Endothelial cell of umbilical vein (primary cell): ENCODE measurements around the gene KCNC4. TPM values are rescaled to one million over a fixed set of nuclear protein-coding genes. Genes with fewer than 3 reads are reported as not detected.

Experiments
- BruUV-seq: library from RNA; stranded (reverse); fragments of 400-500 nt; replicated peaks from 2 replicates; lab custom pipeline; 2021; lab: Mats Ljungman, UMichigan
- CTCF ChIA-PET: fragments of 300-600, 350-600 bp; sonication (Branson Sonifier 250); formaldehyde crosslinking; loops from one replicate; lab custom pipeline; 2021; ENCODE audit warnings: antibody characterized with exemption, inconsistent platforms; lab: Charles Lee
- POLR2A ChIA-PET: fragments of 300-600, 350-600 bp; sonication (Branson Sonifier 250); formaldehyde crosslinking; loops from one replicate; lab custom pipeline; 2021; ENCODE audit warnings: antibody characterized with exemption, inconsistent platforms; lab: Charles Lee
- DNase-seq: peaks from one replicate; pipeline ENCODE4 v3.0.0-alpha.2; 2011; ENCODE audit warnings: low read depth, low spot score
- FAIRE-seq: peaks from 2 replicates; lab custom pipeline; 2011; peaks lifted over from hg19 to GRCh38; lab: Jason Lieb, UNC
- H2AFZ ChIP-seq: 2 replicates; pipeline ENCODE4 v1.6.0; 2012; ENCODE audit warnings: low read depth, low read length, control low read depth, inconsistent platforms
- H3K27ac ChIP-seq: 2 replicates; pipeline ENCODE4 v1.5.1; 2011; ENCODE audit warnings: low read depth, mild to moderate bottlenecking, control low read depth, low read length, moderate library complexity; ENCODE audit not compliant: insufficient read depth
- H3K27me3 ChIP-seq, 2 experiments: 2 replicates each; pipeline versions ENCODE4 v1.6.0 to v1.6.1; 2011; ENCODE audit warnings: low read length in 2 of 2, mixed read lengths in 1 of 2; ENCODE audit not compliant: control insufficient read depth in 2 of 2, insufficient read depth in 2 of 2
- H3K36me3 ChIP-seq, 2 experiments: 2 replicates in 1 of 2; 3 replicates in 1 of 2; pipeline ENCODE4 v1.5.1; 2011; ENCODE audit warnings: low read length in 2 of 2, mild to moderate bottlenecking in 1 of 2, moderate library complexity in 1 of 2; ENCODE audit not compliant: control insufficient read depth in 2 of 2, insufficient read depth in 2 of 2; ENCODE audit errors: extremely low read depth in 1 of 2
- H3K4me1 ChIP-seq: 3 replicates; pipeline ENCODE4 v1.5.1; 2011; ENCODE audit warnings: mild to moderate bottlenecking, low read length; ENCODE audit not compliant: control insufficient read depth, insufficient read depth; ENCODE audit errors: extremely low read depth
- H3K4me2 ChIP-seq: 2 replicates; pipeline ENCODE4 v1.6.1; 2011; ENCODE audit warnings: low read length, control low read depth, mixed read lengths; ENCODE audit not compliant: insufficient read depth
- H3K4me3 ChIP-seq, 3 experiments: fragments of 200-600 bp in 1 of 3; sonication (generic), shearing (Covaris generic) in 1 of 3; replicated peaks in 1 of 3; 2 replicates each; pipeline ENCODE4 v1.5.1; 2011 to 2016; ENCODE audit warnings: control low read depth in 3 of 3, low read length in 3 of 3, mild to moderate bottlenecking in 2 of 3, inconsistent platforms in 1 of 3, low read depth in 1 of 3, moderate library complexity in 1 of 3; ENCODE audit not compliant: insufficient read depth in 1 of 3
- H3K79me2 ChIP-seq: 2 replicates; pipeline ENCODE4 v1.6.0; 2012; ENCODE audit warnings: low read length, inconsistent platforms; ENCODE audit not compliant: control insufficient read depth, insufficient read depth
- H3K9ac ChIP-seq: replicated peaks from 2 replicates; pipeline ENCODE3; 2011; ENCODE audit warnings: low read length, control low read depth; ENCODE audit not compliant: insufficient read depth; ENCODE audit errors: extremely low read depth
- H3K9me1 ChIP-seq: replicated peaks from 3 replicates; pipeline ENCODE4 v1.6.0; 2011; ENCODE audit warnings: mild to moderate bottlenecking, low read length; ENCODE audit not compliant: control insufficient read depth, insufficient read depth; ENCODE audit errors: extremely low read depth
- H3K9me3 ChIP-seq: replicated peaks from 2 replicates; pipeline ENCODE4 v1.5.1; 2012; ENCODE audit warnings: low read length, inconsistent platforms; ENCODE audit not compliant: control insufficient read depth, insufficient read depth
- H4K20me1 ChIP-seq: replicated peaks from 2 replicates; pipeline ENCODE3; 2011; ENCODE audit warnings: mild to moderate bottlenecking, low read length; ENCODE audit not compliant: control insufficient read depth, insufficient read depth; ENCODE audit errors: extremely low read depth
- CTCF ChIP-seq, 2 donors: IDR thresholded peaks; 1 replicate in 1 of 2; 2 replicates in 1 of 2; pipeline ENCODE4 v1.5.1; 2011; ENCODE audit warnings: low read length in 2 of 2, mild to moderate bottlenecking in 2 of 2, moderate library complexity in 2 of 2, control low read depth in 1 of 2, inconsistent platforms in 1 of 2, low read depth in 1 of 2; ENCODE audit not compliant: insufficient read depth in 1 of 2; ENCODE audit errors: extremely low read depth in 1 of 2
- EZH2 ChIP-seq: IDR thresholded peaks from 2 replicates; pipeline ENCODE4 v1.6.1; 2012; ENCODE audit warnings: borderline replicate concordance, low read depth, mild to moderate bottlenecking, moderate library complexity, low read length, inconsistent platforms; ENCODE audit not compliant: severe bottlenecking
- FOS ChIP-seq: IDR thresholded peaks from 2 replicates; pipeline ENCODE4 v1.6.1; 2011; ENCODE audit warnings: mild to moderate bottlenecking, low read length, moderate library complexity, borderline replicate concordance; ENCODE audit not compliant: insufficient read depth
- GATA2 ChIP-seq: IDR thresholded peaks from 2 replicates; pipeline ENCODE4 v1.7.0; 2011; ENCODE audit warnings: low read depth, mild to moderate bottlenecking, moderate library complexity, mixed read lengths, low read length; ENCODE audit not compliant: insufficient read length, insufficient read depth
- JUN ChIP-seq: IDR thresholded peaks from 2 replicates; pipeline ENCODE4 v1.6.1; 2011; ENCODE audit warnings: borderline replicate concordance, low read depth; ENCODE audit not compliant: insufficient read length, insufficient read depth
- MAX ChIP-seq: IDR thresholded peaks from 2 replicates; pipeline ENCODE4 v1.6.1; 2011; ENCODE audit not compliant: insufficient read depth, insufficient read length
- MYC ChIP-seq: IDR thresholded peaks from one replicate; pipeline ENCODE4 v1.6.1; 2011; ENCODE audit warnings: mild to moderate bottlenecking, low read depth, low read length
- POLR2A ChIP-seq: IDR thresholded peaks from 2 replicates; pipeline ENCODE4 v1.6.1; 2012; ENCODE audit warnings: low read depth, mild to moderate bottlenecking, control low read depth, low read length
- POLR2AphosphoS5 ChIP-seq: IDR thresholded peaks from 2 replicates; pipeline ENCODE4 v1.6.1; 2012; ENCODE audit warnings: low read depth, mild to moderate bottlenecking, control low read depth, low read length, moderate library complexity; ENCODE audit not compliant: insufficient read depth
- dilution Hi-C: fragments of 300-500 bp; cut with MboI; formaldehyde crosslinking; loops from one replicate; pipeline ENCODE4 v1.15.0; 2019; ENCODE audit warnings: low sequenced_read_pairs; ENCODE audit not compliant: extremely low pct_ligation_motif_present
- intact Hi-C: fragments of 100-400 bp; cut with micrococcal nuclease; formaldehyde crosslinking; loops from one replicate; pipeline ENCODE4 v1.10.0; 2022
- polyA plus RNA-seq, 4 experiments: library from polyadenylated mRNA; depleted of rRNA in 3 of 4; stranded (reverse) in 3 of 4; unstranded in 1 of 4; fragments of >200 nt; gene quantifications; 2 replicates each; pipeline versions ENCODE4 v1.2.1 to v1.2.3, GENCODE V29; 2011 to 2012; ENCODE audit warnings: missing spikeins in 1 of 4
- total RNA-seq: library from RNA; stranded (reverse); gene quantifications from 2 replicates; pipeline ENCODE4 v1.2.3, GENCODE V29; 2021

KCNC4 gene
- total and polyA plus RNA-seq, 2 donors (not counting 3 experiments of a cell fraction or from before 2014, with no cell fraction given), result 6.7 to 22.5 TPM

- Histone ChIP-seq H3K36me3 (no peaks in the 10 kb centered on the region), H3K4me2 (no peak overlapping the region), H3K4me1 (peaks cover 21% of the 10 kb centered on the region), H3K9me1 (no peaks in the 10 kb centered on the region), H3K79me2 (no peaks in the 10 kb centered on the region), H3K9me3 (no peaks in the 10 kb centered on the region), H3K27me3 (no peaks in the 10 kb centered on the region), H3K9ac (no peak overlapping the region), H3K27ac (no peak overlapping the region), H2AFZ (no peak overlapping the region), H3K4me3 (no peak overlapping the region), H4K20me1 (no peaks in the 10 kb centered on the region)
- dilution Hi-C loops, result no loop called here
- CTCF ChIA-PET, result interaction anchor here (3.4 to 3.6 kb wide), 2 partner anchors 33 to 71 kb away, joined by 13 to 21 read pairs; no protein-coding TSS in a partner anchor
- DNase-seq (no peak), FAIRE-seq (peak; percentile 21)
- BruUV-seq, result no TSS peak
- intact Hi-C loops, result no loop called here
- TF ChIP-seq FOS (no peak), JUN (no peak), EZH2 (no peak), CTCF (IDR thresholded peaks at IDR 0.05; ENCODE audit: extremely low read depth in 1 of 2, insufficient read depth in 1 of 2, low read depth in 1 of 2, low read length in 2 of 2) (no peak), GATA2 (no peak), MAX (no peak), POLR2AphosphoS5 (no peak), MYC (no peak), POLR2A (no peak)
- POLR2A ChIA-PET, result no interaction called here
Observed at GRCh38 chr1:110241516-110241915, 31.4 kb downstream of the KCNC4 start.
